Measurements from ENCODE around the gene ANKRD13B.

ANKRD13B gene

GRCh38 chr17:29569245-29569950, 23.5 kb upstream of the ANKRD13B start:
- DNase-seq, result no peak

- DNase-seq, result no peak
Observed at GRCh38 chr17:29570521-29570920, 22.4 kb upstream of the ANKRD13B start.

- no peak for DNase-seq
Observed at GRCh38 chr17:29571486-29571882, 21.4 kb upstream of the ANKRD13B start.

- DNase-seq, result no peak
Observed at GRCh38 chr17:29571883-29572681, 20.9 kb upstream of the ANKRD13B start.

- DNase-seq, result peak; percentile 47
Observed at GRCh38 chr17:29572691-29573557, 20.0 kb upstream of the ANKRD13B start.

GRCh38 chr17:29573558-29573869, 19.4 kb upstream of the ANKRD13B start:
- DNase-seq, result no peak

GRCh38 chr17:29573871-29574731, 18.8 kb upstream of the ANKRD13B start:
- no peak for DNase-seq

- no peak for DNase-seq
Observed at GRCh38 chr17:29574732-29575510, 18.0 kb upstream of the ANKRD13B start.

- no peak for DNase-seq
Observed at GRCh38 chr17:29575511-29576213, 17.3 kb upstream of the ANKRD13B start.

GRCh38 chr17:29576214-29577000, 16.5 kb upstream of the ANKRD13B start:
- no peak for DNase-seq

- no peak for DNase-seq
Observed at GRCh38 chr17:29577001-29577370, 15.9 kb upstream of the ANKRD13B start.

- DNase-seq, result no peak
Observed at GRCh38 chr17:29577385-29578211, 15.3 kb upstream of the ANKRD13B start.

GRCh38 chr17:29578626-29579485, 14.1 kb upstream of the ANKRD13B start:
- no peak for DNase-seq

GRCh38 chr17:29579866-29580771, 12.8 kb upstream of the ANKRD13B start:
- peak; percentile 85 for DNase-seq

GRCh38 chr17:29581583-29582253, 11.2 kb upstream of the ANKRD13B start:
- no peak for DNase-seq

- no peak for DNase-seq
Observed at GRCh38 chr17:29582254-29582765, 10.6 kb upstream of the ANKRD13B start.

All from activated CD4-positive, alpha-beta T cell treated with anti-CD3 and anti-CD28 coated beads for 1 hour (primary cell).